Sciatic nerve (tissue), 2 donors: ENCODE results near the gene TRMT11. TPM values are rescaled to one million over a fixed set of nuclear protein-coding genes. Genes with fewer than 3 reads are reported as not detected.
"Not testable (repeated sequence)": the region's sequence is repeated elsewhere in the genome, so short reads cannot be mapped to it uniquely, and the experiment has no call there.

Experiments
- ATAC-seq: fragments of 200-7000 bp; cut with Tn5 transposase; one replicate; pipeline ENCODE4 v1.9.1; 2020; ENCODE audit warnings: mild to moderate bottlenecking, moderate library complexity
- DNase-seq: peaks from one replicate; pipeline ENCODE4 v3.0.0-alpha.2; 2020; ENCODE audit warnings: low spot score
- intact Hi-C: fragments of 100-400 bp; cut with DNase I; formaldehyde crosslinking; loops from one replicate; pipeline ENCODE4 v1.14.2; 2022
- total RNA-seq: library from RNA; stranded (reverse); fragmentation: NEBNext Ultra II Directional; extraction: Animal tissue kit (Norgen Biotek cat#: 25700); gene quantifications from one replicate; pipeline ENCODE4 v1.2.1, GENCODE V29; 2021
- donor health status: DM: no; HTN: no; CAD: no.
- donor health status: DM: no; HTN: no; CAD: no.

Gene TRMT11
- total RNA-seq, 1 donor from 2014 or later, result 29.2 TPM

GRCh38 chr6:126033696-126034095 lies 47.4 kb downstream of the TRMT11 start:
- DNase-seq (no peak), ATAC-seq (peak; percentile 91)
- intact Hi-C loops, result no loop called here

- intact Hi-C loops, result no loop called here
Observed at GRCh38 chr6:126034656-126035055, 48.3 kb downstream of the TRMT11 start.

GRCh38 chr6:126035764-126036163 lies 49.4 kb downstream of the TRMT11 start:
- DNase-seq (no peak), ATAC-seq (no peak)
- intact Hi-C loops, result no loop called here

More at GRCh38 chr6:126034656-126035055, 48.3 kb downstream of the TRMT11 start:
- DNase-seq, result no peak
- ATAC-seq, result no peak

- intact Hi-C loops, result no loop called here
- ATAC-seq, result no peak
- DNase-seq, result no peak
Observed at GRCh38 chr6:126038234-126038633, 51.9 kb downstream of the TRMT11 start.

GRCh38 chr6:126039284-126039683 lies 52.9 kb downstream of the TRMT11 start:
- ATAC-seq, result no peak
- no peak for DNase-seq
- intact Hi-C loops, result no loop called here

GRCh38 chr6:126040394-126040793 lies 54.1 kb downstream of the TRMT11 start:
- DNase-seq (no peak), ATAC-seq (peak; percentile 59)
- intact Hi-C loops, result no loop called here

GRCh38 chr6:126040826-126041225 lies 54.5 kb downstream of the TRMT11 start:
- ATAC-seq, result peak; percentile 65
- DNase-seq, result no peak
- intact Hi-C loops, result no loop called here

GRCh38 chr6:126041516-126041915 lies 55.2 kb downstream of the TRMT11 start:
- no peak for DNase-seq
- intact Hi-C loops, result no loop called here
- ATAC-seq, result peak; percentile 55

- intact Hi-C loops, result no loop called here
- DNase-seq (no peak), ATAC-seq (peak; percentile 36)
Observed at GRCh38 chr6:126042001-126042419, 55.7 kb downstream of the TRMT11 start.

GRCh38 chr6:126047648-126048047 lies 61.3 kb downstream of the TRMT11 start:
- intact Hi-C loops, result no loop called here
- ATAC-seq, result no peak
- no peak for DNase-seq

- DNase-seq (no peak), ATAC-seq (no peak)
- intact Hi-C loops, result no loop called here
Observed at GRCh38 chr6:126048635-126049034, 62.3 kb downstream of the TRMT11 start.

GRCh38 chr6:126050795-126051194 lies 64.5 kb downstream of the TRMT11 start:
- ATAC-seq (no peak), DNase-seq (no peak)
- intact Hi-C loops, result no loop called here

GRCh38 chr6:126051791-126052190 lies 65.5 kb downstream of the TRMT11 start:
- ATAC-seq (no peak), DNase-seq (no peak)
- intact Hi-C loops, result no loop called here

- DNase-seq (no peak), ATAC-seq (no peak)
- intact Hi-C loops, result no loop called here
Observed at GRCh38 chr6:126052485-126052884, 66.1 kb downstream of the TRMT11 start.

- intact Hi-C loops, result no loop called here
- ATAC-seq (peak; percentile 73), DNase-seq (no peak)
Observed at GRCh38 chr6:126054258-126054702, 67.9 kb downstream of the TRMT11 start.

- no peak for ATAC-seq
- intact Hi-C loops, result no loop called here
Observed at GRCh38 chr6:126054802-126055201, 68.5 kb downstream of the TRMT11 start.

GRCh38 chr6:126055449-126055848 lies 69.1 kb downstream of the TRMT11 start:
- intact Hi-C loops, result no loop called here
- no peak for ATAC-seq

More at GRCh38 chr6:126054802-126055201, 68.5 kb downstream of the TRMT11 start:
- DNase-seq, result no peak

GRCh38 chr6:126056355-126057004 lies 70.1 kb downstream of the TRMT11 start:
- intact Hi-C loops, result no loop called here
- DNase-seq, result no peak
- ATAC-seq, result no peak

More at GRCh38 chr6:126055449-126055848, 69.1 kb downstream of the TRMT11 start:
- no peak for DNase-seq

GRCh38 chr6:126058085-126058484 lies 71.7 kb downstream of the TRMT11 start:
- intact Hi-C loops, ATAC-seq, DNase-seq: not testable (repeated sequence)

- intact Hi-C loops, result no loop called here
- DNase-seq, result no peak
- no peak for ATAC-seq
Observed at GRCh38 chr6:126060400-126060799, 74.1 kb downstream of the TRMT11 start.

- intact Hi-C loops, result no loop called here
- no peak for ATAC-seq
- DNase-seq, result no peak
Observed at GRCh38 chr6:126063512-126064146, 77.3 kb downstream of the TRMT11 start.
